ENCODE measurements around the gene GSTA3.
"Not testable (repeated sequence)": the region's sequence is repeated elsewhere in the genome, so short reads cannot be mapped to it uniquely, and the experiment has no call there.

Gene GSTA3

GRCh38 chr6:52872031-52872430 lies 37.5 kb downstream of the GSTA3 start:
- Mint-ChIP-seq H3K4me3 (no peak overlapping the region), H3K27me3 (ENCODE audit: low read depth, poor library complexity) (no peaks in the 10 kb centered on the region), H3K9me3 (no peaks in the 10 kb centered on the region), H3K36me3 (ENCODE audit: low read depth) (no peaks in the 10 kb centered on the region), H3K4me1 (peaks cover 14% of the 10 kb centered on the region), H3K27ac (no peak overlapping the region)
- TF ChIP-seq CTCF (IDR thresholded peaks at IDR 0.05) = no peak
- DNase-seq = no peak

- H3K27ac Mint-ChIP-seq = no peak overlapping the region
- H3K4me3 Mint-ChIP-seq = no peak overlapping the region
- H3K9me3 Mint-ChIP-seq = no peaks in the 10 kb centered on the region
- H3K27me3 Mint-ChIP-seq (ENCODE audit: low read depth, poor library complexity) = no peaks in the 10 kb centered on the region
- peaks cover 14% of the 10 kb centered on the region for H3K4me1 Mint-ChIP-seq
- no peaks in the 10 kb centered on the region for H3K36me3 Mint-ChIP-seq (ENCODE audit: low read depth)
- no peak for TF ChIP-seq CTCF (IDR thresholded peaks at IDR 0.05)
- DNase-seq = no peak
Observed at GRCh38 chr6:52871621-52872020, 37.9 kb downstream of the GSTA3 start.

GRCh38 chr6:52870335-52871091 lies 39.0 kb downstream of the GSTA3 start:
- not testable (repeated sequence) for H3K36me3 Mint-ChIP-seq (ENCODE audit: low read depth); H3K9me3 Mint-ChIP-seq; H3K27ac Mint-ChIP-seq; DNase-seq; H3K27me3 Mint-ChIP-seq (ENCODE audit: low read depth, poor library complexity); H3K4me3 Mint-ChIP-seq
- H3K4me1 Mint-ChIP-seq = peaks cover 14% of the 10 kb centered on the region

- not testable (repeated sequence) for H3K27me3 Mint-ChIP-seq (ENCODE audit: low read depth, poor library complexity); H3K9me3 Mint-ChIP-seq; DNase-seq; H3K36me3 Mint-ChIP-seq (ENCODE audit: low read depth); H3K4me3 Mint-ChIP-seq; H3K27ac Mint-ChIP-seq
- H3K4me1 Mint-ChIP-seq = peaks cover 14% of the 10 kb centered on the region
Observed at GRCh38 chr6:52868899-52869298, 40.6 kb downstream of the GSTA3 start.

- no peak overlapping the region for H3K4me3 Mint-ChIP-seq
- no peak for TF ChIP-seq CTCF (IDR thresholded peaks at IDR 0.05)
- no peak for DNase-seq
- H3K4me1 Mint-ChIP-seq = peaks cover 10% of the 10 kb centered on the region
- peaks cover 5% of the 10 kb centered on the region for H3K27me3 Mint-ChIP-seq (ENCODE audit: low read depth, poor library complexity)
- H3K36me3 Mint-ChIP-seq (ENCODE audit: low read depth) = no peaks in the 10 kb centered on the region
- no peak overlapping the region for H3K27ac Mint-ChIP-seq
- H3K9me3 Mint-ChIP-seq = peaks cover 9% of the 10 kb centered on the region
Observed at GRCh38 chr6:52868240-52868639, 41.3 kb downstream of the GSTA3 start.

- peaks cover 12% of the 10 kb centered on the region for H3K27me3 Mint-ChIP-seq (ENCODE audit: low read depth, poor library complexity)
- H3K9me3 Mint-ChIP-seq = peaks cover 32% of the 10 kb centered on the region
- not testable (repeated sequence) for H3K4me3 Mint-ChIP-seq; H3K27ac Mint-ChIP-seq; H3K36me3 Mint-ChIP-seq (ENCODE audit: low read depth); DNase-seq
- peaks cover 12% of the 10 kb centered on the region for H3K4me1 Mint-ChIP-seq
Observed at GRCh38 chr6:52861151-52861550, 48.3 kb downstream of the GSTA3 start.

- no peak for DNase-seq
- no peaks in the 10 kb centered on the region for H3K36me3 Mint-ChIP-seq (ENCODE audit: low read depth)
- peaks cover 8% of the 10 kb centered on the region for H3K27me3 Mint-ChIP-seq (ENCODE audit: low read depth, poor library complexity)
- H3K4me1 Mint-ChIP-seq = peaks cover 20% of the 10 kb centered on the region
- H3K4me3 Mint-ChIP-seq = no peak overlapping the region
- H3K9me3 Mint-ChIP-seq = peaks cover 47% of the 10 kb centered on the region
- no peak overlapping the region for H3K27ac Mint-ChIP-seq
- no peak for TF ChIP-seq CTCF (IDR thresholded peaks at IDR 0.05)
Observed at GRCh38 chr6:52858416-52858815, 51.1 kb downstream of the GSTA3 start.

- Mint-ChIP-seq H3K9me3 (peaks cover 57% of the 10 kb centered on the region), H3K4me1 (peaks cover 20% of the 10 kb centered on the region)
- H3K36me3 Mint-ChIP-seq (ENCODE audit: low read depth); H3K27me3 Mint-ChIP-seq (ENCODE audit: low read depth, poor library complexity); H3K27ac Mint-ChIP-seq; H3K4me3 Mint-ChIP-seq: not testable (repeated sequence)
- peak; percentile 47 for DNase-seq
Observed at GRCh38 chr6:52856137-52856536, 53.4 kb downstream of the GSTA3 start.

All from nephron progenitor cell (in vitro differentiated cells).